GM12878 (cell line): ENCODE results near the gene VSTM2B. TPM values are rescaled to one million over a fixed set of nuclear protein-coding genes. Genes with fewer than 3 reads are reported as not detected.

Experiments used
- ATAC-seq: fragments of 200-7000 bp; cut with Tn5 transposase; 3 replicates; pipeline ENCODE4 v1.9.1; 2020; ENCODE audit warnings: mild to moderate bottlenecking, moderate library complexity
- BruUV-seq: library from RNA; stranded (reverse); fragments of 400-500 nt; replicated peaks from 2 replicates; lab custom pipeline; 2021; lab: Mats Ljungman, UMichigan
- CTCF ChIA-PET: fragments of 300-600 bp; sonication (Branson Sonifier 250); formaldehyde crosslinking; extraction: SDS; loops from one replicate; lab custom pipeline; 2021; ENCODE audit warnings: inconsistent platforms; lab: Yijun Ruan, JAX
- POLR2A ChIA-PET: fragments of 350-600 bp; formaldehyde crosslinking; extraction: SDS; loops from one replicate; lab custom pipeline; 2021; ENCODE audit warnings: inconsistent platforms; lab: Charles Lee
- RAD21 ChIA-PET: fragments of 300-600 bp; sonication (Branson Sonifier 250); formaldehyde crosslinking; loops from one replicate; lab custom pipeline; 2023; ENCODE audit warnings: antibody characterized with exemption; ENCODE audit not compliant: unreplicated experiment; lab: Charles Lee
- SMC1A ChIA-PET: fragments of 300-600 bp; sonication (Branson Sonifier 250); formaldehyde crosslinking; loops from one replicate; lab custom pipeline; 2023; ENCODE audit not compliant: unreplicated experiment, uncharacterized antibody; lab: Charles Lee
- DNase-seq: peaks from one replicate; pipeline ENCODE4 v3.0.0-alpha.2; 2011; ENCODE audit warnings: low read depth, low spot score
- FAIRE-seq: peaks from 3 replicates; lab custom pipeline; 2011; peaks lifted over from hg19 to GRCh38; lab: Jason Lieb, UNC
- H2AFZ ChIP-seq: 2 replicates; pipeline ENCODE4 v1.6.0; 2011; ENCODE audit warnings: low read depth, low read length, control low read depth; ENCODE audit not compliant: control insufficient read depth
- H3K27ac ChIP-seq: 2 replicates; pipeline ENCODE4 v1.5.1; 2011; ENCODE audit warnings: control low read depth; ENCODE audit not compliant: control insufficient read depth, insufficient read depth
- H3K27me3 ChIP-seq, 2 experiments: replicated peaks in 1 of 2; 2 replicates each; pipeline versions ENCODE4 v1.6.0 to v1.6.1; 2011; ENCODE audit warnings: low read length in 1 of 2; ENCODE audit not compliant: control insufficient read depth in 2 of 2, insufficient read depth in 2 of 2
- H3K36me3 ChIP-seq, 2 experiments: 2 replicates each; pipeline ENCODE4 v1.5.1; 2011; ENCODE audit warnings: low read length in 1 of 2; ENCODE audit not compliant: control insufficient read depth in 2 of 2, insufficient read depth in 2 of 2
- H3K4me1 ChIP-seq: 2 replicates; pipeline ENCODE4 v1.6.1; 2011; ENCODE audit warnings: mild to moderate bottlenecking, low read length, moderate library complexity, mixed read lengths; ENCODE audit not compliant: control insufficient read depth, insufficient read depth
- H3K4me2 ChIP-seq: 2 replicates; pipeline ENCODE4 v1.6.0; 2011; ENCODE audit warnings: control low read depth; ENCODE audit not compliant: control insufficient read depth, insufficient read depth
- H3K4me3 ChIP-seq: fragments of 200-600 bp; sonication (generic); 2 replicates; pipeline ENCODE4 v1.5.1; 2016
- H3K79me2 ChIP-seq: 2 replicates; pipeline ENCODE4 v1.6.0; 2011; ENCODE audit warnings: low read length; ENCODE audit not compliant: control insufficient read depth, insufficient read depth
- H3K9ac ChIP-seq: 2 replicates; pipeline ENCODE4 v1.8.0; 2011; ENCODE audit warnings: low read length, control low read depth, mixed read lengths; ENCODE audit not compliant: control insufficient read depth, insufficient read depth
- H3K9me3 ChIP-seq: replicated peaks from 3 replicates; pipeline ENCODE4 v1.5.1; 2011; ENCODE audit warnings: mild to moderate bottlenecking, low read length; ENCODE audit not compliant: control insufficient read depth, insufficient read depth
- H4K20me1 ChIP-seq: 2 replicates; pipeline ENCODE4 v1.6.0; 2011; ENCODE audit not compliant: control insufficient read depth, insufficient read depth
- BRCA1 ChIP-seq: IDR thresholded peaks from 2 replicates; pipeline ENCODE4 v1.6.1; 2011; ENCODE audit warnings: low read depth, low read length, improper control_type of control experiment
- CREM ChIP-seq: IDR thresholded peaks from 2 replicates; pipeline ENCODE4 v1.6.1; 2014; ENCODE audit warnings: antibody characterized with exemption, low read depth
- EED ChIP-seq: sonication (generic); IDR thresholded peaks from 2 replicates; pipeline ENCODE4 v1.6.1; 2016; ENCODE audit warnings: antibody characterized with exemption, low read depth
- MTA3 ChIP-seq: IDR thresholded peaks from 2 replicates; pipeline ENCODE4 v1.6.1; 2012; ENCODE audit warnings: low read length, inconsistent platforms, borderline replicate concordance
- NFIC ChIP-seq: IDR thresholded peaks from 2 replicates; pipeline ENCODE4 v1.6.1; 2012; ENCODE audit warnings: low read depth, mild to moderate bottlenecking, inconsistent platforms, low read length, moderate library complexity
- PML ChIP-seq: IDR thresholded peaks from 2 replicates; pipeline ENCODE4 v1.6.1; 2012; ENCODE audit warnings: low read length, inconsistent platforms
- POLR2AphosphoS2 ChIP-seq: IDR thresholded peaks from 2 replicates; pipeline ENCODE4 v1.6.1; 2011; ENCODE audit warnings: low read depth, mild to moderate bottlenecking, low read length, improper control_type of control experiment, moderate library complexity
- SMC3 ChIP-seq: IDR thresholded peaks from 2 replicates; pipeline ENCODE4 v1.6.1; 2011; ENCODE audit warnings: low read length, improper control_type of control experiment, borderline replicate concordance
- SREBF2 ChIP-seq: IDR thresholded peaks from 2 replicates; pipeline ENCODE4 v1.6.1; 2012; ENCODE audit warnings: mild to moderate bottlenecking, low read length
- TBL1XR1 ChIP-seq: IDR thresholded peaks from 2 replicates; pipeline ENCODE4 v1.6.1; 2012; ENCODE audit warnings: low read depth, low read length, improper control_type of control experiment
- TCF12 ChIP-seq: IDR thresholded peaks from 2 replicates; pipeline ENCODE4 v1.6.1; 2011; ENCODE audit warnings: low read depth, mild to moderate bottlenecking, low read length
- WGBS: methylation state at CpG from one replicate; pipeline ENCODE4 v1.1.6; 2016; ENCODE audit warnings: low lambda C conversion rate; ENCODE audit not compliant: insufficient replicate concordance, insufficient coverage; ENCODE audit errors: missing lambda C conversion rate; 5-methylcytosine and 5-hydroxymethylcytosine counted together
- in situ Hi-C: fragments of 300-500 bp; cut with MboI; formaldehyde crosslinking; loops from 9 replicates; pipeline ENCODE4 v1.14.3; 2018; ENCODE audit warnings: mixed read lengths
- intact Hi-C: fragments of 100-400 bp; cut with micrococcal nuclease; formaldehyde crosslinking; loops from one replicate; pipeline ENCODE4 v1.14.2; 2022; ENCODE audit not compliant: unreplicated experiment
- polyA plus RNA-seq, 11 experiments: library from polyadenylated mRNA; depleted of rRNA in 4 of 11; unstranded in 6 of 11; stranded (reverse) in 5 of 11; fragments of >200 nt; fragmentation: Nextera tagmentation in 4 of 11; fragmentation: Illumina TruSeq in 1 of 11; extraction: Ambion mirVana in 4 of 11; extraction: Trizol in 1 of 11; gene quantifications; 1 replicate in 1 of 11; 2 replicates in 10 of 11; pipeline versions ENCODE4 v1.2.1 to v1.2.3, GENCODE V29; 2011 to 2016; ENCODE audit warnings: inconsistent platforms in 2 of 11, missing spikeins in 2 of 11, low read depth in 1 of 11
- total RNA-seq, 4 experiments: library from RNA; depleted of rRNA in 3 of 4; stranded (reverse); fragments of >200 nt in 3 of 4; fragmentation: Illumina TruSeq in 1 of 4; extraction: Trizol in 1 of 4; gene quantifications; 2 replicates each; pipeline versions ENCODE4 v1.2.1 to v1.2.3, GENCODE V29; 2013 to 2021
- TF ChIP-seq, protein P1 (sequence below): fragments of 450-650 bp; formaldehyde crosslinking; IDR thresholded peaks from 2 replicates; pipeline ENCODE4 v1.5.0; 2022; ENCODE audit warnings: mild to moderate bottlenecking, missing genetic modification characterization
- TF ChIP-seq, protein P2 (sequence below): fragments of 450-650 bp; IDR thresholded peaks from 2 replicates; pipeline ENCODE4 v1.6.1; 2017; ENCODE audit warnings: low read depth, mild to moderate bottlenecking, moderate library complexity
- TF ChIP-seq, protein P3 (sequence below): fragments of 450-650 bp; IDR thresholded peaks from 2 replicates; pipeline ENCODE4 v1.6.1; 2017; ENCODE audit warnings: antibody characterized with exemption, mild to moderate bottlenecking, moderate library complexity
- TF ChIP-seq, protein P4 (sequence below): IDR thresholded peaks from 2 replicates; pipeline ENCODE4 v1.6.1; 2012; ENCODE audit warnings: low read length, inconsistent platforms

VSTM2B gene
- total and polyA plus RNA-seq, 10 of the 15 experiments (the other 5 are each of a cell fraction or from before 2014, with no cell fraction given) = not detected

DNA sequence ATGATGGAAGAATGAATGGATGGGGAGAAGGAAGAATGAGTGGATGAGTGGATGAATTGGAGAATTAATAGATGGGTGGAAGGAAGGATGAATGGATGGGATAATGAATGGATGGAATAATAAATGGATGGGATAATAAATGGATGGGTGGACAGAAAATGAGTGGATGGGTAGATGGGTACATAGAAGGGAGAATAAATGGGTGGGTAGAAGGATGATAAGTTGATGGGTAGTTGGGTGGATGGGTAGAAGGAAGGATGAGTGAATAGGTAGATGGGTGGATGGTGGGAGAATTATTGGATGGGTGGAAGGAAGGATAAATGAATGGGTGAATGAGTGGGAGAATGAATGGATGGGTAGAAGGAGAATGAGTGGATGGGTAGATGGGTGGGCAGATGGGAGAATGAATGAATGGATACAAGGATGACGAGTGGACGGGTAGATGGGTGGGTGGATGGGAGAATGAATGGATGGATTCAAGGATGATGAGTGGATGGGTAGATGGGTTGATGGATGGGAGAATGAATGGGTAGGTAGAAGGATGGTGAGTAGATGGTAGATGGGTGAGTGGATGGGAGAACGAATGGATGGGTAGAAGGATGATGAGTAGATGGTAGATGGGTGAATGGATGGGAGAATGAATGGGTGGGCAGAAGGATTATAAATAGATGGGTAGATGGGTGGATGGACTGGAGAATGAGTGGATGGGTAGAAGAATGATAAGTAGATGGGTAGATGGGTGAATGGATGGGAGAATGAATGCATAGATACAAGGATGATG, 15.9 kb downstream of the VSTM2B start (continued):
- TF ChIP-seq BRCA1 (no peak), EED (no peak), NFIC (no peak), PML (no peak)
- TF ChIP-seq, protein P1, sequence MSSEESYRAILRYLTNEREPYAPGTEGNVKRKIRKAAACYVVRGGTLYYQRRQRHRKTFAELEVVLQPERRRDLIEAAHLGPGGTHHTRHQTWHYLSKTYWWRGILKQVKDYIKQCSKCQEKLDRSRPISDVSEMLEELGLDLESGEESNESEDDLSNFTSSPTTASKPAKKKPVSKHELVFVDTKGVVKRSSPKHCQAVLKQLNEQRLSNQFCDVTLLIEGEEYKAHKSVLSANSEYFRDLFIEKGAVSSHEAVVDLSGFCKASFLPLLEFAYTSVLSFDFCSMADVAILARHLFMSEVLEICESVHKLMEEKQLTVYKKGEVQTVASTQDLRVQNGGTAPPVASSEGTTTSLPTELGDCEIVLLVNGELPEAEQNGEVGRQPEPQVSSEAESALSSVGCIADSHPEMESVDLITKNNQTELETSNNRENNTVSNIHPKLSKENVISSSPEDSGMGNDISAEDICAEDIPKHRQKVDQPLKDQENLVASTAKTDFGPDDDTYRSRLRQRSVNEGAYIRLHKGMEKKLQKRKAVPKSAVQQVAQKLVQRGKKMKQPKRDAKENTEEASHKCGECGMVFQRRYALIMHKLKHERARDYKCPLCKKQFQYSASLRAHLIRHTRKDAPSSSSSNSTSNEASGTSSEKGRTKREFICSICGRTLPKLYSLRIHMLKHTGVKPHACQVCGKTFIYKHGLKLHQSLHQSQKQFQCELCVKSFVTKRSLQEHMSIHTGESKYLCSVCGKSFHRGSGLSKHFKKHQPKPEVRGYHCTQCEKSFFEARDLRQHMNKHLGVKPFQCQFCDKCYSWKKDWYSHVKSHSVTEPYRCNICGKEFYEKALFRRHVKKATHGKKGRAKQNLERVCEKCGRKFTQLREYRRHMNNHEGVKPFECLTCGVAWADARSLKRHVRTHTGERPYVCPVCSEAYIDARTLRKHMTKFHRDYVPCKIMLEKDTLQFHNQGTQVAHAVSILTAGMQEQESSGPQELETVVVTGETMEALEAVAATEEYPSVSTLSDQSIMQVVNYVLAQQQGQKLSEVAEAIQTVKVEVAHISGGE = no peak

DNA sequence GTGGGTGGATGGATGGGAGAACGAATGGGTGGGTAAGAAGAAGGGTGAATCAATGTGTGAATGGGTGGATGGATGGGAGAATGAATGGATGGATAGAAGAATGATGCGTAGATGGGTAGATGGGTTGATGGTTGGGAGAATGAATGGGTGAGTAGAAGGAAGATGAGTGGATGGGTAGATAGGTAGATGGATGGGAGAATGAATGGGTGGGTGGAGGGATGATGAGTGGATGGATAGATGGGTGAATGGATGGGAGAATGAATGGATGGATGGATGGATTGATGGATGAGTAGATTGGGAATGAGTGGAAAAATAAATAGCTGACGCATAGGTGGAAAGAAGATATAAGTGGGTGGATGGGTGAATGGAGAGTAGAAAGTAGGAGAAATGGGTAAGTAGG, 16.5 kb downstream of the VSTM2B start:
- H3K27me3 ChIP-seq = no peaks in the 10 kb centered on the region; a peak in 1 of 4 replicates
- WGBS = 56% methylated on average over 3 of the region's 3 CpGs
- RAD21 ChIA-PET = no interaction called here
- H2AFZ ChIP-seq = no peak overlapping the region
- H3K27ac ChIP-seq = no peak overlapping the region
- FAIRE-seq (no peak), DNase-seq (no peak), ATAC-seq (no peak)
- H3K4me3 ChIP-seq = no peak overlapping the region
- H3K9me3 ChIP-seq = no peaks in the 10 kb centered on the region; the same call in 2 of the 3 replicates
- H4K20me1 ChIP-seq = no peaks in the 10 kb centered on the region
- in situ Hi-C loops (no loop called here), intact Hi-C loops (no loop called here)
- H3K9ac ChIP-seq = no peak overlapping the region
- POLR2A ChIA-PET = no interaction called here
- no peaks in the 10 kb centered on the region for H3K36me3 ChIP-seq
- BruUV-seq = no TSS peak
- H3K4me1 ChIP-seq = no peaks in the 10 kb centered on the region
- H3K79me2 ChIP-seq = no peaks in the 10 kb centered on the region
- H3K4me2 ChIP-seq = no peak overlapping the region
- CTCF ChIA-PET = no interaction called here
- SMC1A ChIA-PET = no interaction called here
- no peak for TF ChIP-seq TCF12
- TF ChIP-seq, protein P2, sequence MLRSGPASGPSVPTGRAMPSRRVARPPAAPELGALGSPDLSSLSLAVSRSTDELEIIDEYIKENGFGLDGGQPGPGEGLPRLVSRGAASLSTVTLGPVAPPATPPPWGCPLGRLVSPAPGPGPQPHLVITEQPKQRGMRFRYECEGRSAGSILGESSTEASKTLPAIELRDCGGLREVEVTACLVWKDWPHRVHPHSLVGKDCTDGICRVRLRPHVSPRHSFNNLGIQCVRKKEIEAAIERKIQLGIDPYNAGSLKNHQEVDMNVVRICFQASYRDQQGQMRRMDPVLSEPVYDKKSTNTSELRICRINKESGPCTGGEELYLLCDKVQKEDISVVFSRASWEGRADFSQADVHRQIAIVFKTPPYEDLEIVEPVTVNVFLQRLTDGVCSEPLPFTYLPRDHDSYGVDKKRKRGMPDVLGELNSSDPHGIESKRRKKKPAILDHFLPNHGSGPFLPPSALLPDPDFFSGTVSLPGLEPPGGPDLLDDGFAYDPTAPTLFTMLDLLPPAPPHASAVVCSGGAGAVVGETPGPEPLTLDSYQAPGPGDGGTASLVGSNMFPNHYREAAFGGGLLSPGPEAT = no peak
- TF ChIP-seq CREM = no peak
- no peak for TF ChIP-seq TBL1XR1
- TF ChIP-seq MTA3 = no peak
- TF ChIP-seq SMC3 = no peak
- TF ChIP-seq, protein P3, sequence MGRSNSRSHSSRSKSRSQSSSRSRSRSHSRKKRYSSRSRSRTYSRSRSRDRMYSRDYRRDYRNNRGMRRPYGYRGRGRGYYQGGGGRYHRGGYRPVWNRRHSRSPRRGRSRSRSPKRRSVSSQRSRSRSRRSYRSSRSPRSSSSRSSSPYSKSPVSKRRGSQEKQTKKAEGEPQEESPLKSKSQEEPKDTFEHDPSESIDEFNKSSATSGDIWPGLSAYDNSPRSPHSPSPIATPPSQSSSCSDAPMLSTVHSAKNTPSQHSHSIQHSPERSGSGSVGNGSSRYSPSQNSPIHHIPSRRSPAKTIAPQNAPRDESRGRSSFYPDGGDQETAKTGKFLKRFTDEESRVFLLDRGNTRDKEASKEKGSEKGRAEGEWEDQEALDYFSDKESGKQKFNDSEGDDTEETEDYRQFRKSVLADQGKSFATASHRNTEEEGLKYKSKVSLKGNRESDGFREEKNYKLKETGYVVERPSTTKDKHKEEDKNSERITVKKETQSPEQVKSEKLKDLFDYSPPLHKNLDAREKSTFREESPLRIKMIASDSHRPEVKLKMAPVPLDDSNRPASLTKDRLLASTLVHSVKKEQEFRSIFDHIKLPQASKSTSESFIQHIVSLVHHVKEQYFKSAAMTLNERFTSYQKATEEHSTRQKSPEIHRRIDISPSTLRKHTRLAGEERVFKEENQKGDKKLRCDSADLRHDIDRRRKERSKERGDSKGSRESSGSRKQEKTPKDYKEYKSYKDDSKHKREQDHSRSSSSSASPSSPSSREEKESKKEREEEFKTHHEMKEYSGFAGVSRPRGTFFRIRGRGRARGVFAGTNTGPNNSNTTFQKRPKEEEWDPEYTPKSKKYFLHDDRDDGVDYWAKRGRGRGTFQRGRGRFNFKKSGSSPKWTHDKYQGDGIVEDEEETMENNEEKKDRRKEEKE = no peak
- TF ChIP-seq, protein P4, sequence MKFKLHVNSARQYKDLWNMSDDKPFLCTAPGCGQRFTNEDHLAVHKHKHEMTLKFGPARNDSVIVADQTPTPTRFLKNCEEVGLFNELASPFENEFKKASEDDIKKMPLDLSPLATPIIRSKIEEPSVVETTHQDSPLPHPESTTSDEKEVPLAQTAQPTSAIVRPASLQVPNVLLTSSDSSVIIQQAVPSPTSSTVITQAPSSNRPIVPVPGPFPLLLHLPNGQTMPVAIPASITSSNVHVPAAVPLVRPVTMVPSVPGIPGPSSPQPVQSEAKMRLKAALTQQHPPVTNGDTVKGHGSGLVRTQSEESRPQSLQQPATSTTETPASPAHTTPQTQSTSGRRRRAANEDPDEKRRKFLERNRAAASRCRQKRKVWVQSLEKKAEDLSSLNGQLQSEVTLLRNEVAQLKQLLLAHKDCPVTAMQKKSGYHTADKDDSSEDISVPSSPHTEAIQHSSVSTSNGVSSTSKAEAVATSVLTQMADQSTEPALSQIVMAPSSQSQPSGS = no peak
- no peak for TF ChIP-seq POLR2AphosphoS2
- TF ChIP-seq SREBF2 = no peak
